Motor neuron (in vitro differentiated cells): ENCODE measurements around the gene ILKAP. TPM values are rescaled to one million over a fixed set of nuclear protein-coding genes. Genes with fewer than 3 reads are reported as not detected.

Experiments used
- ATAC-seq, 8 experiments: fragments of 200-7000 bp; cut with Tn5 transposase; replicated peaks in 6 of 8; 2 replicates each; pipeline ENCODE4 v1.8.0; 2021; ENCODE audit warnings: mild to moderate bottlenecking in 8 of 8, moderate library complexity in 8 of 8
- H3K27ac ChIP-seq, 2 donors: fragments of 250-450 bp; sonication (Bioruptor Pico); 2 replicates each; pipeline ENCODE4 v1.9.0; 2021; ENCODE audit warnings: antibody characterized with exemption in 2 of 2, mild to moderate bottlenecking in 2 of 2, moderate library complexity in 1 of 2
- H3K4me1 ChIP-seq, 2 donors: fragments of 250-450 bp; sonication (Bioruptor Pico); replicated peaks in 1 of 2; 2 replicates each; pipeline ENCODE4 v1.6.1; 2021; ENCODE audit warnings: antibody characterized with exemption in 2 of 2, mild to moderate bottlenecking in 2 of 2, moderate library complexity in 1 of 2
- H3K4me3 ChIP-seq, 5 donors: fragments of 250-450 bp; sonication (Bioruptor Pico); 2 replicates each; pipeline ENCODE4 v1.9.0; 2021; ENCODE audit warnings: antibody characterized with exemption in 5 of 5, mild to moderate bottlenecking in 5 of 5, moderate library complexity in 4 of 5
- WGBS, 10 experiments: fragments of 450-650 bp; shearing (Covaris generic); methylation state at CpG; one replicate each; pipeline ENCODE4 v1.0.0; 2022; 5-methylcytosine and 5-hydroxymethylcytosine counted together
- in situ Hi-C, 9 experiments: fragments of 400-800 bp; cut with MboI; loops; one replicate each; pipeline ENCODE4 v1.15.0; 2021; ENCODE audit warnings: low sequenced_read_pairs in 9 of 9, low pct_unique_long_range_greater_than_20kb in 2 of 9; ENCODE audit not compliant: unreplicated experiment in 9 of 9
- total RNA-seq, 8 experiments: library from RNA; unstranded; fragments of 300-600 nt; gene quantifications; 2 replicates each; pipeline versions ENCODE4 v1.2.3 to v1.2.4, GENCODE V29; 2022

The ILKAP gene
- total RNA-seq, 8 experiments from 2014 or later: 18.7 to 41.7 (median 23.5) TPM

- Histone ChIP-seq H3K4me3 (no peak overlapping the region), H3K27ac (no peak overlapping the region), H3K4me1 (peaks cover 0 to 3% of the 10 kb centered on the region in 2 donors)
- ATAC-seq: no peak
- in situ Hi-C loops: no loop called here
- WGBS, 10 experiments: 60 to 100% (median 80%) methylated on average over 1 to 4 of the region's 12 CpGs; no CpG with 5 or more reads in 6 of the 10 experiments
Observed at GRCh38 chr2:238165288-238165921, 38.1 kb downstream of the ILKAP start.

- Histone ChIP-seq H3K4me3 (no peak overlapping the region), H3K4me1 (peaks cover 0 to 3% of the 10 kb centered on the region in 2 donors), H3K27ac (no peak overlapping the region)
- ATAC-seq: no peak
- in situ Hi-C loops: no loop called here
- 85 to 100% (median 97%) methylated on average over 1 to 4 of the region's 8 CpGs; no CpG with 5 or more reads in 4 of the 10 experiments for WGBS, 10 experiments
Observed at GRCh38 chr2:238164906-238165287, 38.6 kb downstream of the ILKAP start.

GRCh38 chr2:238163481-238164198, 39.9 kb downstream of the ILKAP start:
- H3K4me1 ChIP-seq: peaks cover 0 to 11% of the 10 kb centered on the region in 2 donors
- peak in 6 of 8 experiments; percentile 6 to 38 (median 24) for ATAC-seq
- 0 to 2% methylated on average over 1 to 9 of the region's 95 CpGs; no CpG with 5 or more reads in 8 of the 10 experiments for WGBS, 10 experiments
- peak overlapping the region; percentile 17 to 28 (median 25) for H3K4me3 ChIP-seq
- in situ Hi-C loops: no loop called here
- H3K27ac ChIP-seq: no peak overlapping the region

GRCh38 chr2:238162846-238163441, 40.6 kb downstream of the ILKAP start:
- 35 to 38% (median 37%) methylated on average over 5 to 7 of the region's 15 CpGs; no CpG with 5 or more reads in 7 of the 10 experiments for WGBS, 10 experiments
- ATAC-seq: no peak
- H3K4me3 ChIP-seq: no peak overlapping the region

GRCh38 chr2:238162251-238162845, 41.1 kb downstream of the ILKAP start:
- Histone ChIP-seq H3K4me1 (peaks cover 0 to 11% of the 10 kb centered on the region in 2 donors), H3K4me3 (no peak overlapping the region), H3K27ac (no peak overlapping the region)
- ATAC-seq: no peak
- in situ Hi-C loops: no loop called here
- WGBS, 10 experiments: 89 to 90% methylated on average over 2 to 3 of the region's 14 CpGs; no CpG with 5 or more reads in 8 of the 10 experiments

More at GRCh38 chr2:238162846-238163441, 40.6 kb downstream of the ILKAP start:
- no peak overlapping the region for H3K27ac ChIP-seq
- in situ Hi-C loops: no loop called here
- peaks cover 0 to 11% of the 10 kb centered on the region in 2 donors for H3K4me1 ChIP-seq

- 80 to 100% (median 100%) methylated on average over 1 to 3 of the region's 21 CpGs; no CpG with 5 or more reads in 7 of the 10 experiments for WGBS, 10 experiments
- peaks cover 0 to 11% of the 10 kb centered on the region in 2 donors for H3K4me1 ChIP-seq
- no peak overlapping the region for H3K4me3 ChIP-seq
- no peak for ATAC-seq
- H3K27ac ChIP-seq: no peak overlapping the region
- in situ Hi-C loops: no loop called here
Observed at GRCh38 chr2:238161291-238162051, 42.0 kb downstream of the ILKAP start.

GRCh38 chr2:238160206-238161129, 43.0 kb downstream of the ILKAP start:
- Histone ChIP-seq H3K27ac (no peak overlapping the region), H3K4me3 (no peak overlapping the region), H3K4me1 (peaks cover 0 to 11% of the 10 kb centered on the region in 2 donors)
- in situ Hi-C loops: no loop called here
- peak in 2 of 8 experiments; percentile 30 to 34 for ATAC-seq
- 60 to 88% (median 81%) methylated on average over 1 to 14 of the region's 23 CpGs; no CpG with 5 or more reads in 4 of the 10 experiments for WGBS, 10 experiments

GRCh38 chr2:238159661-238160205, 43.8 kb downstream of the ILKAP start:
- Histone ChIP-seq H3K4me1 (peaks cover 0 to 11% of the 10 kb centered on the region in 2 donors), H3K27ac (no peak overlapping the region), H3K4me3 (peak overlapping the region in 1 of 5 donors; percentile 34)
- WGBS, 10 experiments: 0 to 60% (median 35%) methylated on average over 1 to 2 of the region's 10 CpGs; no CpG with 5 or more reads in 4 of the 10 experiments
- in situ Hi-C loops: no loop called here
- ATAC-seq: no peak

GRCh38 chr2:238159071-238159539, 44.4 kb downstream of the ILKAP start:
- in situ Hi-C loops: no loop called here
- WGBS, 10 experiments: 0 to 20% (median 4%) methylated on average over 1 to 16 of the region's 52 CpGs; no CpG with 5 or more reads in 6 of the 10 experiments
- peak in 7 of 8 experiments; percentile 15 to 57 (median 40) for ATAC-seq
- peak overlapping the region; percentile 2 to 34 (median 16) for H3K4me3 ChIP-seq
- no peak overlapping the region for H3K27ac ChIP-seq
- peaks cover 0 to 11% of the 10 kb centered on the region in 2 donors for H3K4me1 ChIP-seq

GRCh38 chr2:238158509-238159070, 44.9 kb downstream of the ILKAP start, which contains the start of gene ERFE:
Gene ERFE (plus strand): TSS chr2:238158970. CDS start chr2:238159008, 38 bp downstream.
- H3K4me3 ChIP-seq: peak within 1 kb of the TSS; percentile 2 to 34 (median 16)
- H3K4me1 ChIP-seq: peaks cover 0 to 8% of the 10 kb centered on the region in 2 donors
- in situ Hi-C loops: no loop called here
- WGBS, 10 experiments: no CpG with 5 or more reads among the region's 61 CpGs
- ATAC-seq: peak; percentile 55 to 85 (median 68)
- no peak within 1 kb of the TSS for H3K27ac ChIP-seq

GRCh38 chr2:238158018-238158508, 45.4 kb downstream of the ILKAP start:
- Histone ChIP-seq H3K4me3 (no peak overlapping the region), H3K4me1 (peaks cover 0 to 8% of the 10 kb centered on the region in 2 donors), H3K27ac (no peak overlapping the region)
- WGBS, 10 experiments: no CpG with 5 or more reads among the region's 21 CpGs
- in situ Hi-C loops: no loop called here
- peak in 2 of 8 experiments; percentile 2 for ATAC-seq
